ENCODE data around the gene FAM53A. TPM values are rescaled to one million over a fixed set of nuclear protein-coding genes. Genes with fewer than 3 reads are reported as not detected.

Gene FAM53A
- total RNA-seq, 1 experiment from 2014 or later, result 1.6 TPM

DNA sequence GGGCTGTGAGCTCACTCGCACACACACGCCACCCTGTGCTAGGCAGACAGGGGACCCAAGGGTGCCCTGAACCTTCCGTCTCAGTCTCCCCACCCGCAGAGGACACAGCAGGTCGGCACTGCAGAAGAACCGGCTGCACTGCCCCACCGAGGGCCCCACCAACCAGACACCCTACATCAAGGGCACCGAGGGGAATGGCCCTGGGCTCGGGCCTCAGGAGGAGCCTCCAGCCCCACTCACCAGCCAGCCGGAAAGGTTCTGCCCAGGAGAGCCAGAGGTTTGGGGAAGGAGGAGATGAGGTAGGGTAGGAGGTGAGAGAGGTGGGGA is 45.9 kb downstream of the FAM53A start:
- Histone ChIP-seq H3K27me3 (replicated peaks; ENCODE audit: insufficient read depth, low read depth, low read length, poor library complexity) (peaks cover 11% of the 10 kb centered on the region), H3K9me3 (ENCODE audit: low read depth, low read length, poor library complexity, severe bottlenecking) (no peaks in the 10 kb centered on the region), H3K27ac (ENCODE audit: low read depth, low read length, poor library complexity, severe bottlenecking) (no peak overlapping the region), H3K4me1 (ENCODE audit: insufficient read depth, low read length, poor library complexity, severe bottlenecking) (no peaks in the 10 kb centered on the region), H3K36me3 (ENCODE audit: insufficient read depth, low read length, poor library complexity, severe bottlenecking) (no peaks in the 10 kb centered on the region), H3K4me3 (ENCODE audit: low read depth, low read length, poor library complexity, severe bottlenecking) (no peak overlapping the region)
- ChIA-PET POLR2A (ENCODE audit: low non-redundant PET) (no interaction called here), CTCF (no interaction called here)
- no peak for DNase-seq (ENCODE audit: low spot score)
- intact Hi-C loops (cut with micrococcal nuclease; ENCODE audit: unreplicated experiment), result no loop called here
- BruUV-seq (replicated peaks), result no TSS peak
- no peak for TF ChIP-seq EZH2 (IDR thresholded peaks at IDR 0.05; ENCODE audit: borderline replicate concordance, low read depth, low read length, poor library complexity, severe bottlenecking)
- TF ChIP-seq, protein P1, sequence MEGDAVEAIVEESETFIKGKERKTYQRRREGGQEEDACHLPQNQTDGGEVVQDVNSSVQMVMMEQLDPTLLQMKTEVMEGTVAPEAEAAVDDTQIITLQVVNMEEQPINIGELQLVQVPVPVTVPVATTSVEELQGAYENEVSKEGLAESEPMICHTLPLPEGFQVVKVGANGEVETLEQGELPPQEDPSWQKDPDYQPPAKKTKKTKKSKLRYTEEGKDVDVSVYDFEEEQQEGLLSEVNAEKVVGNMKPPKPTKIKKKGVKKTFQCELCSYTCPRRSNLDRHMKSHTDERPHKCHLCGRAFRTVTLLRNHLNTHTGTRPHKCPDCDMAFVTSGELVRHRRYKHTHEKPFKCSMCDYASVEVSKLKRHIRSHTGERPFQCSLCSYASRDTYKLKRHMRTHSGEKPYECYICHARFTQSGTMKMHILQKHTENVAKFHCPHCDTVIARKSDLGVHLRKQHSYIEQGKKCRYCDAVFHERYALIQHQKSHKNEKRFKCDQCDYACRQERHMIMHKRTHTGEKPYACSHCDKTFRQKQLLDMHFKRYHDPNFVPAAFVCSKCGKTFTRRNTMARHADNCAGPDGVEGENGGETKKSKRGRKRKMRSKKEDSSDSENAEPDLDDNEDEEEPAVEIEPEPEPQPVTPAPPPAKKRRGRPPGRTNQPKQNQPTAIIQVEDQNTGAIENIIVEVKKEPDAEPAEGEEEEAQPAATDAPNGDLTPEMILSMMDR (conservative IDR thresholded peaks at IDR 0.05; ENCODE audit: low read depth, low read length), result no peak

DNA sequence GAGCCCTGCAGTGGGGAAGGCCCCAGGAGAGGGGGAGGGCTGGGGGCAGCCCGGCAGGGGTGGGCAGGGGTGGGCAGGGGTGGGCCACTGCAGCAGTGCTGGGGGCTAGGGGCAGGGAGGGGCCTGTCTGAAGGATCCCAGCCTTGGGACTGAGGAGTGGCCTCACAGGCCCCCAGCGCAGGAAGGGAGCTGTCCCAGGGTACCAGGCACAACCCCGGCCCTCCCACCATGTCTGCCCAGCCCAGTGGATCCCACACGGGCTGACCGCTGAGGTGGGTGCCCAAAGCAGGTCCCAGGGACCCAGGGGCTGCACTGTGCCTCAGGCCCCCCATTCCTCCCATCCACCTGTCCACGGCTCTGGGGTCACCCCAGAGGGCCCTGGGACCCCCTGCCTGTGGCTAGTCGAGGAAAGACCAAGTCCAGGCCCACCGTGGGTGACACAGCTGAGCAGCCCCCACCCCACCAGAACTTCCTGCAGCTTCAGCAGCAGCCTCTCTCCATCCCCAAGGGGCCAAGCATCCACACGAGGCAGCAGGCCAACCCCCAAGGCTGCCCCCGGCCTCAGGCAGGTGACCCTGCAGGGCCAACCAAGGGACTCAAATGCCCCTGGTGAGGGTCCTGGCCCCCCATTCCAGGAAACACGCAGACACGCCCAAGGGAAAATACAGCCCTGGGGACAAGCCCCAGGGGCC is 46.4 kb downstream of the FAM53A start:
- BruUV-seq (replicated peaks), result no TSS peak
- H3K27ac ChIP-seq (ENCODE audit: low read depth, low read length, poor library complexity, severe bottlenecking), result no peak overlapping the region
- no peaks in the 10 kb centered on the region for H3K9me3 ChIP-seq (ENCODE audit: low read depth, low read length, poor library complexity, severe bottlenecking)
- ChIA-PET CTCF (no interaction called here), POLR2A (ENCODE audit: low non-redundant PET) (no interaction called here)
- no peaks in the 10 kb centered on the region for H3K4me1 ChIP-seq (ENCODE audit: insufficient read depth, low read length, poor library complexity, severe bottlenecking)
- no peaks in the 10 kb centered on the region for H3K36me3 ChIP-seq (ENCODE audit: insufficient read depth, low read length, poor library complexity, severe bottlenecking)
- TF ChIP-seq EZH2 (IDR thresholded peaks at IDR 0.05; ENCODE audit: borderline replicate concordance, low read depth, low read length, poor library complexity, severe bottlenecking), result no peak
- DNase-seq (ENCODE audit: low spot score), result no peak
- H3K27me3 ChIP-seq (replicated peaks; ENCODE audit: insufficient read depth, low read depth, low read length, poor library complexity), result peaks cover 16% of the 10 kb centered on the region
- no peak overlapping the region for H3K4me3 ChIP-seq (ENCODE audit: low read depth, low read length, poor library complexity, severe bottlenecking)
- intact Hi-C loops (cut with micrococcal nuclease; ENCODE audit: unreplicated experiment), result no loop called here

DNA sequence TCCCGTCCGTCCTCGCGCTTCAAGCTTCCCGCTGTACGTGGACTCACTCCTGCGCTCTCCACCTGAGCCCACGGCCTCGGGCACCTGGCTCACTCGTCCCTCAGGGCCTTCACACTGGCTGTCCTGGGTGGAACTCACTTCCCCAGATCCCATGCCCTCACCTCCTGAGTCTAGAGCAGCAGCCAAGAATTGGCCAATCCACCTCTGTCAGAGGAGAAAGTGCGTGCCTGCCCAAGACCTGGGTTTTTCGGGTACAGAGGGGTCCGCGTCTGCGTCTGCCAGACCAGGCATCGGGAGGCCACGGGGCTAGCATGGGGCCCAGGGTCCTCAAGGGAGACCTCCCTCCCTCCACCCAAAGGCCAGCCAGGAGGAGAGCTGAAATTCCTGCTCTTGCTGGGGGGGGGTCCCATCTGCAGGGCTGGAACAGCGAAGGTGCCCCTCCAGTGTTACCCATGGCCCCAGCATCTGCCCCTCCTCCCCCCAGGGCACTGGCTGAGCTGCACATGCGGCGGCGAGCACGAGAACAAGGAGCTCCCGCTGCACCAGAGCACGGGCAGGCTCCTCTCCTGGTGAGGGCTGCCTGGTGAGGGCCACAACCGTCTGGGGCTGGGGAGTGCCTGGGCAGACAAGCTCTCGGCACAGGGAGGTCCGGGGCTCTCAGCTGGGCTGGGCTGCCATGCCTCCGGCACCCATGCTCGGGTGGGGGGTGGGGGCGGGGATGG is 47.5 kb downstream of the FAM53A start:
- BruUV-seq (replicated peaks), result no TSS peak
- Histone ChIP-seq H3K27me3 (replicated peaks; ENCODE audit: insufficient read depth, low read depth, low read length, poor library complexity) (peaks cover 16% of the 10 kb centered on the region), H3K36me3 (ENCODE audit: insufficient read depth, low read length, poor library complexity, severe bottlenecking) (no peaks in the 10 kb centered on the region), H3K4me3 (ENCODE audit: low read depth, low read length, poor library complexity, severe bottlenecking) (no peak overlapping the region), H3K27ac (ENCODE audit: low read depth, low read length, poor library complexity, severe bottlenecking) (no peak overlapping the region), H3K4me1 (ENCODE audit: insufficient read depth, low read length, poor library complexity, severe bottlenecking) (no peaks in the 10 kb centered on the region), H3K9me3 (ENCODE audit: low read depth, low read length, poor library complexity, severe bottlenecking) (no peaks in the 10 kb centered on the region)
- intact Hi-C loops (cut with micrococcal nuclease; ENCODE audit: unreplicated experiment), result no loop called here
- TF ChIP-seq, protein P1 (conservative IDR thresholded peaks at IDR 0.05; ENCODE audit: low read depth, low read length), result no peak
- no peak for TF ChIP-seq EZH2 (IDR thresholded peaks at IDR 0.05; ENCODE audit: borderline replicate concordance, low read depth, low read length, poor library complexity, severe bottlenecking)
- POLR2A ChIA-PET (ENCODE audit: low non-redundant PET), result no interaction called here
- DNase-seq (ENCODE audit: low spot score), result no peak
- CTCF ChIA-PET, result no interaction called here
